Loucy (cell line): Measurements from ENCODE around the gene ISCA1.

Experiments
- H2AFZ ChIP-seq: fragments of 200-600 bp; sonication (generic); 2 replicates; pipeline ENCODE4 v1.6.0; 2016; ENCODE audit warnings: antibody characterized with exemption, mild to moderate bottlenecking, low read length, moderate library complexity
- H3F3A ChIP-seq: fragments of 200-600 bp; 2 replicates; pipeline ENCODE4 v1.6.0; 2016; ENCODE audit warnings: antibody characterized with exemption, low read depth, mild to moderate bottlenecking
- H3K27me3 ChIP-seq: fragments of 200-600 bp; sonication (generic); 2 replicates; pipeline ENCODE4 v1.6.1; 2014; ENCODE audit warnings: low read length, mild to moderate bottlenecking; ENCODE audit not compliant: insufficient read depth, poor library complexity, severe bottlenecking
- H3K36me3 ChIP-seq: fragments of 200-600 bp; sonication (generic); 2 replicates; pipeline ENCODE4 v1.6.1; 2016; ENCODE audit warnings: low read length; ENCODE audit not compliant: insufficient read depth
- H3K4me1 ChIP-seq: fragments of 200-600 bp; sonication (generic); 2 replicates; pipeline ENCODE4 v1.5.1; 2014; ENCODE audit warnings: low read length, mild to moderate bottlenecking; ENCODE audit not compliant: insufficient read depth, poor library complexity, severe bottlenecking
- H3K4me2 ChIP-seq: fragments of 200-600 bp; sonication (generic); 2 replicates; pipeline ENCODE4 v1.6.0; 2014; ENCODE audit warnings: antibody characterized with exemption, low read length, low read depth, mild to moderate bottlenecking; ENCODE audit not compliant: poor library complexity, severe bottlenecking
- H3K4me3 ChIP-seq: fragments of 200-600 bp; sonication (generic); 2 replicates; pipeline ENCODE4 v1.5.1; 2014; ENCODE audit warnings: low read length, mild to moderate bottlenecking, mixed read lengths; ENCODE audit not compliant: poor library complexity, severe bottlenecking
- H3K79me2 ChIP-seq: fragments of 200-600 bp; sonication (generic); 2 replicates; pipeline ENCODE4 v1.6.1; 2014; ENCODE audit warnings: low read length; ENCODE audit not compliant: insufficient read depth
- H3K9ac ChIP-seq: fragments of 200-600 bp; sonication (generic); 2 replicates; pipeline ENCODE4 v1.6.0; 2014; ENCODE audit warnings: mild to moderate bottlenecking, low read depth, low read length, moderate library complexity; ENCODE audit not compliant: poor library complexity, severe bottlenecking
- H3K9me2 ChIP-seq: fragments of 200-600 bp; sonication (generic); replicated peaks from 2 replicates; pipeline ENCODE4 v1.6.1; 2016; ENCODE audit warnings: low read depth, low read length, mixed read lengths
- H3K9me3 ChIP-seq: fragments of 200-600 bp; sonication (generic); 2 replicates; pipeline ENCODE4 v1.6.1; 2014; ENCODE audit warnings: mild to moderate bottlenecking, antibody characterized with exemption, low read length, low read depth; ENCODE audit not compliant: insufficient read depth
- H4K20me1 ChIP-seq: fragments of 200-600 bp; sonication (generic); 2 replicates; pipeline ENCODE4 v1.6.0; 2014; ENCODE audit warnings: antibody characterized with exemption, low read length, mild to moderate bottlenecking; ENCODE audit not compliant: insufficient read depth, poor library complexity, severe bottlenecking
- EZH2phosphoT487 ChIP-seq: fragments of 200-600 bp; IDR thresholded peaks from 2 replicates; pipeline ENCODE4 v1.6.1; 2018; ENCODE audit warnings: antibody characterized with exemption, mild to moderate bottlenecking, moderate library complexity, borderline replicate concordance
- TF ChIP-seq, protein P1 (sequence below): fragments of 200-600 bp; sonication (generic); conservative IDR thresholded peaks from 2 replicates; pipeline ENCODE4 v1.5.1; 2014; ENCODE audit warnings: mild to moderate bottlenecking, antibody characterized with exemption, low read length

The ISCA1 gene

DNA sequence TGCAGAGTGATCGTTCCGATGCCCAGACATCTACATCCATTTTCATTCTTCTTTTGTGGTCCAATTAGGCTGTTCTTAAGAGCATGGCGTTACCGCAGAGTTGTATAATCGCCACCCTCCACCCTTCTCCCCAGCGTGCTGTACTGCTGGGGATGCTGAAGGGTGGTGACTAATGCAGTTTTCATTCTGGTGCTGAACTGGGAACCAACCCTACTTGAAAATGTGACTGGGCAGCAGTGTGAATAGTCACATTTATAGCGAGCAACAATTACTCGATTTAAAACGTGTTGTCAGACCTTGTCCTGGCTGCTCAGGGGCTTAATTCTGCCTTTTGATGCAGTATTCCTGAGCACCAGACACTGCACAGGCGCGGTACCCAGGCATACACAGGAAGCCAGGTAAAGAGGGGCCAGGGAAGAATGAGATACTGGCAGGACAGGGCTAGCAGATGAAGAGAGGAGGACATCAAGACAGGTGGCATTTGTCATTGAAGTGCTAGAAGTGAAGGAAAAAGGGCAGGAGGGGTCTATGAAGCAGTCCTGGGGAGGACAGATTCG lies 719 bp upstream of the ISCA1 start:
- peaks cover 26% of the 10 kb centered on the region for H3K4me1 ChIP-seq
- peaks cover 21% of the 10 kb centered on the region for H4K20me1 ChIP-seq
- peaks cover 2% of the 10 kb centered on the region; the same call in 1 of the 2 replicates for H3K36me3 ChIP-seq
- H3K9me2 ChIP-seq: no peaks in the 10 kb centered on the region
- H2AFZ ChIP-seq: peak overlapping the region; percentile 99
- peak overlapping the region; percentile 94 for H3K4me2 ChIP-seq
- H3K9ac ChIP-seq: peak overlapping the region; percentile 87
- no peaks in the 10 kb centered on the region for H3K27me3 ChIP-seq
- TF ChIP-seq, protein P1, sequence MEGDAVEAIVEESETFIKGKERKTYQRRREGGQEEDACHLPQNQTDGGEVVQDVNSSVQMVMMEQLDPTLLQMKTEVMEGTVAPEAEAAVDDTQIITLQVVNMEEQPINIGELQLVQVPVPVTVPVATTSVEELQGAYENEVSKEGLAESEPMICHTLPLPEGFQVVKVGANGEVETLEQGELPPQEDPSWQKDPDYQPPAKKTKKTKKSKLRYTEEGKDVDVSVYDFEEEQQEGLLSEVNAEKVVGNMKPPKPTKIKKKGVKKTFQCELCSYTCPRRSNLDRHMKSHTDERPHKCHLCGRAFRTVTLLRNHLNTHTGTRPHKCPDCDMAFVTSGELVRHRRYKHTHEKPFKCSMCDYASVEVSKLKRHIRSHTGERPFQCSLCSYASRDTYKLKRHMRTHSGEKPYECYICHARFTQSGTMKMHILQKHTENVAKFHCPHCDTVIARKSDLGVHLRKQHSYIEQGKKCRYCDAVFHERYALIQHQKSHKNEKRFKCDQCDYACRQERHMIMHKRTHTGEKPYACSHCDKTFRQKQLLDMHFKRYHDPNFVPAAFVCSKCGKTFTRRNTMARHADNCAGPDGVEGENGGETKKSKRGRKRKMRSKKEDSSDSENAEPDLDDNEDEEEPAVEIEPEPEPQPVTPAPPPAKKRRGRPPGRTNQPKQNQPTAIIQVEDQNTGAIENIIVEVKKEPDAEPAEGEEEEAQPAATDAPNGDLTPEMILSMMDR: no peak
- no peak for TF ChIP-seq EZH2phosphoT487
- no peaks in the 10 kb centered on the region for H3K9me3 ChIP-seq
- peaks cover 35% of the 10 kb centered on the region for H3K79me2 ChIP-seq
- H3K4me3 ChIP-seq: peak overlapping the region; percentile 85
- no peaks in the 10 kb centered on the region for H3F3A ChIP-seq

DNA sequence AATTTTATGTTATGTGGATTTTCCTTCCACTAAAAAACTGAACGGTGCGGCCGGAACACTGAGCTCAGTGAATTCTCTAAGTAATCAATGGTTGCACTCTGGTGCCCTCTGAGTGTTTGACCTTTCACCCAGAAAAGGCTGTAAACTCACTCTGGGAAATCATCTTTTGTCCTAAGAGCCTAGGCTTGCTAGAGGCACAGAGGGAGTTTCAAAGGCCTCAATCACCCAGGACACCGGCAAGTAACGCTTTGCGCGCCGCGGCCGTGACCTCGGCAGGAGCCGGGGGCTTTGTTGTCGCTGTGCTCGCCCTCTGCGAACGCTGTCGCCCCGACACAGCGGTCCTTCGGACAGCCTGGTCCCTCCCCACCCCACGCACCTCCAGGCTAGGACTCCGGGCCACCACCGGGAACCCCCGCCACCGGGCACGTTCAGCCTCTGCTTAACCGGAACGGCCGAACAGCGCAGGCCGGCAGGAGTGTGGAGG lies 703 bp downstream of the ISCA1 start:
- Histone ChIP-seq H3K27me3 (no peaks in the 10 kb centered on the region), H3F3A (no peaks in the 10 kb centered on the region), H3K9ac (peak overlapping the region; percentile 87), H3K9me2 (no peaks in the 10 kb centered on the region), H3K79me2 (peaks cover 46% of the 10 kb centered on the region), H3K9me3 (no peaks in the 10 kb centered on the region), H2AFZ (peak overlapping the region; percentile 99), H3K4me3 (peak overlapping the region; percentile 85), H3K36me3 (no peaks in the 10 kb centered on the region), H3K4me2 (peak overlapping the region; percentile 96), H3K4me1 (peaks cover 31% of the 10 kb centered on the region), H4K20me1 (peaks cover 23% of the 10 kb centered on the region)
- TF ChIP-seq, protein P1: no peak
- TF ChIP-seq EZH2phosphoT487: no peak

DNA sequence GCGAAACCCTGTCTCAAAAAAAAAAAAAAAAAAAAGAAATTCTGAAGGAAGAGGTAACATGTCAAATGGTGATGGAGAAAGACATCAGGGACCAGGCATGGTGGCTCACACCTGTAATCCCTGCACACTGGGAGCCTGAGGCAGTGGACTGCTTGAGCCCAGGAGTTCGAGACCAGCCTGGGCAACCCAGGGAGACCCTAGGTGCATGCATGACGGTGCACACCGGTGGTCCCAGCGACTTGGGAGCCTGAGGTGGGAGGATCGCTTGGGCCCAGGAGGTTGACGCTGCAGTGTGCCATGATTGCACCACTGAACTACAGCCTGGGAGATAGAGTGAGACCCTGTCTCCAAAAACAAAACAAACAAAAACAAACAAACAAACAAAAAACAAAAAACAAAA lies 1.8 kb downstream of the ISCA1 start:
- Histone ChIP-seq H2AFZ (no peak overlapping the region), H3K9me2 (no peaks in the 10 kb centered on the region), H4K20me1 (peaks cover 26% of the 10 kb centered on the region), H3K4me1 (peaks cover 31% of the 10 kb centered on the region), H3K36me3 (no peaks in the 10 kb centered on the region), H3K4me3 (peak overlapping the region; percentile 85), H3K27me3 (no peaks in the 10 kb centered on the region), H3K9ac (peak overlapping the region; percentile 87), H3K9me3 (no peaks in the 10 kb centered on the region), H3F3A (no peaks in the 10 kb centered on the region), H3K79me2 (peaks cover 50% of the 10 kb centered on the region), H3K4me2 (peak overlapping the region; percentile 96)
- TF ChIP-seq, protein P1: no peak
- no peak for TF ChIP-seq EZH2phosphoT487
